HG02840 (cell line): ENCODE results near the gene FOXN1.

Experiments used
- ATAC-seq: cut with Tn5 transposase; IDR thresholded peaks from one replicate; pipeline ENCODE4 v1.9.1; 2021; ENCODE audit warnings: mild to moderate bottlenecking, moderate library complexity, moderate number of reproducible peaks; ENCODE audit not compliant: unreplicated experiment, low FRiP score

FOXN1 gene

GRCh38 chr17:28498652-28499363, 7.3 kb upstream of the FOXN1 start:
- ATAC-seq = no peak

GRCh38 chr17:28499364-28499664, 6.8 kb upstream of the FOXN1 start:
- no peak for ATAC-seq

- no peak for ATAC-seq
Observed at GRCh38 chr17:28499684-28500357, 6.3 kb upstream of the FOXN1 start.

- ATAC-seq = no peak
Observed at GRCh38 chr17:28500712-28501379, 5.3 kb upstream of the FOXN1 start.

- ATAC-seq = no peak
Observed at GRCh38 chr17:28501421-28502284, 4.5 kb upstream of the FOXN1 start.

GRCh38 chr17:28503420-28503819, 2.7 kb upstream of the FOXN1 start:
- ATAC-seq = no peak

- ATAC-seq = no peak
Observed at GRCh38 chr17:28506763-28507487, 777 bp downstream of the FOXN1 start.

GRCh38 chr17:28507567-28508203, 1.5 kb downstream of the FOXN1 start:
- ATAC-seq = no peak

- no peak for ATAC-seq
Observed at GRCh38 chr17:28508211-28508724, 2.1 kb downstream of the FOXN1 start.

GRCh38 chr17:28509789-28510188, 3.6 kb downstream of the FOXN1 start:
- no peak for ATAC-seq

- ATAC-seq = no peak
Observed at GRCh38 chr17:28511858-28512461, 5.8 kb downstream of the FOXN1 start.

GRCh38 chr17:28513476-28513875, 7.3 kb downstream of the FOXN1 start:
- no peak for ATAC-seq

GRCh38 chr17:28514561-28515002, 8.4 kb downstream of the FOXN1 start:
- ATAC-seq = no peak

GRCh38 chr17:28515518-28515917, 9.4 kb downstream of the FOXN1 start:
- ATAC-seq = no peak

GRCh38 chr17:28518132-28518531, 12.0 kb downstream of the FOXN1 start:
- ATAC-seq = no peak

- no peak for ATAC-seq
Observed at GRCh38 chr17:28518578-28518977, 12.4 kb downstream of the FOXN1 start.

GRCh38 chr17:28519236-28519635, 13.1 kb downstream of the FOXN1 start:
- ATAC-seq = no peak

GRCh38 chr17:28520687-28521086, 14.5 kb downstream of the FOXN1 start:
- no peak for ATAC-seq
